Lower leg skin (tissue), 4 donors: ENCODE results near the gene DCDC2. TPM values are rescaled to one million over a fixed set of nuclear protein-coding genes. Genes with fewer than 3 reads are reported as not detected.
"Not testable (repeated sequence)": the region's sequence is repeated elsewhere in the genome, so short reads cannot be mapped to it uniquely, and the experiment has no call there.

Experiments
- DNase-seq, 2 donors: peaks; one replicate each; pipeline ENCODE4 v3.0.0-alpha.2; 2019; ENCODE audit warnings: low spot score in 2 of 2
- H3K4me3 ChIP-seq: fragments of 200-600 bp; sonication (generic); 2 replicates; pipeline ENCODE4 v1.5.1; 2017; ENCODE audit warnings: mild to moderate bottlenecking, low read depth; ENCODE audit not compliant: poor library complexity, severe bottlenecking
- CTCF ChIP-seq, 3 donors: fragments of 450-650 bp; IDR thresholded peaks; one replicate each; pipeline ENCODE4 v1.5.1; 2016; ENCODE audit warnings: antibody characterized with exemption in 3 of 3, mild to moderate bottlenecking in 3 of 3, moderate library complexity in 2 of 3
- POLR2A ChIP-seq, 2 donors: fragments of 450-650 bp; IDR thresholded peaks; one replicate each; pipeline ENCODE4 v1.6.1; 2016 to 2017; ENCODE audit warnings: antibody characterized with exemption in 2 of 2, mild to moderate bottlenecking in 1 of 2, moderate library complexity in 1 of 2
- WGBS, 2 donors: methylation state at CpG; one replicate each; pipeline ENCODE4 v1.1.5; 2018; 5-methylcytosine and 5-hydroxymethylcytosine counted together
- intact Hi-C: fragments of 100-400 bp; cut with DNase I; formaldehyde crosslinking; loops from one replicate; pipeline ENCODE4 v1.15.0; 2023; ENCODE audit warnings: low total_unique reads
- total RNA-seq, 4 donors: library from RNA; depleted of rRNA; stranded (reverse); fragments of >200 nt; gene quantifications; one replicate each; pipeline ENCODE4 v1.1.0, GENCODE V29; 2016

DCDC2 gene
- total RNA-seq, 4 donors from 2014 or later, result 0.10 to 0.20 TPM; not detected in 2

GRCh38 chr6:24272148-24272547 is 85.7 kb downstream of the DCDC2 start:
- TF ChIP-seq POLR2A (IDR thresholded peaks at IDR 0.05) (no peak), CTCF (IDR thresholded peaks at IDR 0.05) (no peak)
- intact Hi-C loops, result no loop called here
- no peak for DNase-seq
- WGBS, 2 donors, result 94 to 96% methylated on average over 1 of the region's 1 CpG
- no peak overlapping the region for H3K4me3 ChIP-seq

- DNase-seq, result no peak
- intact Hi-C loops, result no loop called here
- WGBS, 2 donors, result 55 to 67% methylated on average over 1 of the region's 1 CpG
- H3K4me3 ChIP-seq, result no peak overlapping the region
- TF ChIP-seq POLR2A (IDR thresholded peaks at IDR 0.05) (no peak), CTCF (IDR thresholded peaks at IDR 0.05) (no peak)
Observed at GRCh38 chr6:24270011-24270410, 87.8 kb downstream of the DCDC2 start.

- intact Hi-C loops, DNase-seq, H3K4me3 ChIP-seq: not testable (repeated sequence)
- 78 to 88% methylated on average over 6 of the region's 6 CpGs for WGBS, 2 donors
Observed at GRCh38 chr6:24258214-24258613, 99.6 kb downstream of the DCDC2 start.

GRCh38 chr6:24257282-24257681 is 100.6 kb downstream of the DCDC2 start:
- WGBS, 2 donors, result 86 to 90% methylated on average over 4 of the region's 4 CpGs
- intact Hi-C loops, result no loop called here
- DNase-seq, result no peak
- TF ChIP-seq POLR2A (IDR thresholded peaks at IDR 0.05) (no peak), CTCF (IDR thresholded peaks at IDR 0.05) (no peak)
- H3K4me3 ChIP-seq, result no peak overlapping the region

GRCh38 chr6:24255676-24256075 is 102.2 kb downstream of the DCDC2 start:
- TF ChIP-seq CTCF (IDR thresholded peaks at IDR 0.05), result no peak
- no peak for TF ChIP-seq POLR2A (IDR thresholded peaks at IDR 0.05)
- no peak for DNase-seq
- H3K4me3 ChIP-seq, result no peak overlapping the region
- WGBS, 2 donors, result 74 to 94% methylated on average over 1 of the region's 1 CpG
- intact Hi-C loops, result no loop called here

GRCh38 chr6:24253360-24253759 is 104.5 kb downstream of the DCDC2 start:
- TF ChIP-seq CTCF (IDR thresholded peaks at IDR 0.05), result no peak
- no peak for TF ChIP-seq POLR2A (IDR thresholded peaks at IDR 0.05)
- intact Hi-C loops, result no loop called here
- H3K4me3 ChIP-seq, result no peak overlapping the region
- no peak for DNase-seq
